Brain microvascular endothelial cell (primary cell): ENCODE results near the gene FNDC3B.

Experiments
- DNase-seq: peaks from one replicate; pipeline ENCODE4 v3.0.0-alpha.2; 2020
- H3K27ac ChIP-seq: fragments of 250-450 bp; sonication (Bioruptor Pico); 2 replicates; pipeline ENCODE4 v1.5.1; 2020; ENCODE audit warnings: mild to moderate bottlenecking, moderate library complexity
- H3K27me3 ChIP-seq: fragments of 250-450 bp; sonication (Bioruptor Pico); replicated peaks from 2 replicates; pipeline ENCODE4 v1.5.1; 2020; ENCODE audit warnings: mild to moderate bottlenecking
- H3K36me3 ChIP-seq: fragments of 250-450 bp; sonication (Bioruptor Pico); replicated peaks from 2 replicates; pipeline ENCODE4 v1.5.1; 2020; ENCODE audit warnings: mild to moderate bottlenecking
- H3K4me3 ChIP-seq: 2 replicates; pipeline ENCODE4 v1.5.1; 2011; ENCODE audit warnings: low read depth, mild to moderate bottlenecking, control low read depth, low read length, moderate library complexity
- in situ Hi-C: cut with HindIII; loops from 2 replicates; pipeline ENCODE4 v1.10.0; 2017; ENCODE audit warnings: low sequenced_read_pairs, low pct_ligation_motif_present
- TF ChIP-seq, protein P1 (sequence below): IDR thresholded peaks from 2 replicates; pipeline ENCODE4 v1.5.1; 2011; ENCODE audit warnings: low read depth, mild to moderate bottlenecking, moderate library complexity, low read length, control low read depth, inconsistent platforms; ENCODE audit errors: missing control alignments

FNDC3B gene

DNA sequence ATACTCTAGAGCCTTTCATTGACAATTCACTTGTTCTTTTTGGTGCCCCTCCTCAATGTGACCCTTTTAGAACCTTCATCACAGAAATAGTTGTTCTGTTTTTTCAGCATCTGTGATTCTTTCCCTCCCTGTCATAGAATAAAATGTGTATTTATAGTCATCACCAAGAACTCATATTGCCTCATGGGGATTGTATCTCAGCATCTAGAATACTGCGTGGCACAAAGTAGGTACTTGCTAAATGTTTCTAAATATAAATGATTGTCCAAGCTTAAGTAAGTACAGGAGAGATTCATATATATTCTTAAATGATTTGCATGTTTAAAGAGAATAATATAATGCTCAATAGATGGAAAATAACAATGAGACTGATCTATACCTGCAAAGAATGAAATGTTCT is 190.1 kb downstream of the FNDC3B start:
- TF ChIP-seq, protein P1, sequence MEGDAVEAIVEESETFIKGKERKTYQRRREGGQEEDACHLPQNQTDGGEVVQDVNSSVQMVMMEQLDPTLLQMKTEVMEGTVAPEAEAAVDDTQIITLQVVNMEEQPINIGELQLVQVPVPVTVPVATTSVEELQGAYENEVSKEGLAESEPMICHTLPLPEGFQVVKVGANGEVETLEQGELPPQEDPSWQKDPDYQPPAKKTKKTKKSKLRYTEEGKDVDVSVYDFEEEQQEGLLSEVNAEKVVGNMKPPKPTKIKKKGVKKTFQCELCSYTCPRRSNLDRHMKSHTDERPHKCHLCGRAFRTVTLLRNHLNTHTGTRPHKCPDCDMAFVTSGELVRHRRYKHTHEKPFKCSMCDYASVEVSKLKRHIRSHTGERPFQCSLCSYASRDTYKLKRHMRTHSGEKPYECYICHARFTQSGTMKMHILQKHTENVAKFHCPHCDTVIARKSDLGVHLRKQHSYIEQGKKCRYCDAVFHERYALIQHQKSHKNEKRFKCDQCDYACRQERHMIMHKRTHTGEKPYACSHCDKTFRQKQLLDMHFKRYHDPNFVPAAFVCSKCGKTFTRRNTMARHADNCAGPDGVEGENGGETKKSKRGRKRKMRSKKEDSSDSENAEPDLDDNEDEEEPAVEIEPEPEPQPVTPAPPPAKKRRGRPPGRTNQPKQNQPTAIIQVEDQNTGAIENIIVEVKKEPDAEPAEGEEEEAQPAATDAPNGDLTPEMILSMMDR, result no peak
- Histone ChIP-seq H3K36me3 (peaks cover 44% of the 10 kb centered on the region), H3K4me3 (no peak overlapping the region), H3K27me3 (no peaks in the 10 kb centered on the region), H3K27ac (no peak overlapping the region)
- in situ Hi-C loops, result no loop called here
- no peak for DNase-seq

DNA sequence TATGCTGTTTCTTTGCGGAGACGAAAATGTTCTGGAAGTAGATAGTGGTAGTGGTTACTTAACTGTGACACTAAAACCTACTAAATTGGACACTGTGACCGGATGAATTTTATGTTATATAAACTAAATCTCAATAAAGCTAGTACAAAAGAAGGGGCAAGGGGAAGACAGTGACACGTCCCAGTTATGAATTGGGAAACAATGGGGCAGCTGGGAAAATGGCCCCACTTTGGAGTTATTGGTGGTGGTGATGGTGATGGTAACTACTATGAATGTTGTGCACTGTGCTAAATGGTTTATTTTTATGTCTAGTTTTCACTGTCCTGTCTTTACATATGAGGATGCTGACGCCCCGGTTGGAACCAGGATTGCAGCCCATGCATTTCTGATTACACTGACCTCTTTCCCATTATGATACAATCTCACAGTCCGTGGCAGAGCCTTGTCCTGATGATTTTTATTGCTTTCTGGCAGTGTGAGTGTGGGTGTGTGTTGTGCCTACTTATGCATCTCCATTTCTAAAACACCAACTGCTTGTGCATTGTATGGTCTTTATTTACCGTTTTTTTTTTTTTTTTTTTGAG is 192.0 kb downstream of the FNDC3B start:
- in situ Hi-C loops, result no loop called here
- H3K4me3 ChIP-seq, result no peak overlapping the region
- H3K27ac ChIP-seq, result no peak overlapping the region
- H3K36me3 ChIP-seq, result peaks cover 37% of the 10 kb centered on the region
- TF ChIP-seq, protein P1, result no peak
- H3K27me3 ChIP-seq, result no peaks in the 10 kb centered on the region
- DNase-seq, result no peak

DNA sequence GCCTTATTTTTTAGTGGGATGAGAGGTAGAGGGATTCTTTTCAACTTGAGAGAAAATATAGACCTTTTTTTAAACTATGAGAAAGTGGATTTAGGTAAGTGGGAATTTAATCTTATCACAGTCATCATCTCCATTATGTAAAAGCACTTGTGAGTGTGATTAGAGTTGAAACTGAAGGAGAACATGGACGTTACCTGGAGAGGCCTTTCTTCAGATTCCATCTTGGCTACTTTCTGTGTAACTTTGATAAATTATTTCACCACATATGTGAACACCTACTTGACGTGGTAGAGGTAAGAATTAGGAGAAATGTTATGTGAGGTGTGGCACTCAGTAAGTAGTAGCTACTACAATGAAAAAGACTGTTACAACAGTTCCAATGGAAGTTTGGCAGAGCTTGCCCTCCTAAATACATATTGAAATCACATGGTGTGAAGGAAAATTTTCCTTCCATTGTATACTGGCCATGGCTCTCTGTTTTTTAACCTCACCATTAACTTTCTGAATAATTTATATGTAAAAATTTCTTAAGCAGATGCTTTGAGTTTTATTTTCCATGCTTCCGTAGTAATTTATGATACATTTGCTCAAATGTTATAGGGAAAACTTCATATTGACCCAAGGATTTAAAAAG is 193.3 kb downstream of the FNDC3B start:
- no peak for DNase-seq
- Histone ChIP-seq H3K27ac (no peak overlapping the region), H3K4me3 (no peak overlapping the region), H3K36me3 (peaks cover 27% of the 10 kb centered on the region), H3K27me3 (no peaks in the 10 kb centered on the region)
- TF ChIP-seq, protein P1, result no peak
- in situ Hi-C loops, result no loop called here

DNA sequence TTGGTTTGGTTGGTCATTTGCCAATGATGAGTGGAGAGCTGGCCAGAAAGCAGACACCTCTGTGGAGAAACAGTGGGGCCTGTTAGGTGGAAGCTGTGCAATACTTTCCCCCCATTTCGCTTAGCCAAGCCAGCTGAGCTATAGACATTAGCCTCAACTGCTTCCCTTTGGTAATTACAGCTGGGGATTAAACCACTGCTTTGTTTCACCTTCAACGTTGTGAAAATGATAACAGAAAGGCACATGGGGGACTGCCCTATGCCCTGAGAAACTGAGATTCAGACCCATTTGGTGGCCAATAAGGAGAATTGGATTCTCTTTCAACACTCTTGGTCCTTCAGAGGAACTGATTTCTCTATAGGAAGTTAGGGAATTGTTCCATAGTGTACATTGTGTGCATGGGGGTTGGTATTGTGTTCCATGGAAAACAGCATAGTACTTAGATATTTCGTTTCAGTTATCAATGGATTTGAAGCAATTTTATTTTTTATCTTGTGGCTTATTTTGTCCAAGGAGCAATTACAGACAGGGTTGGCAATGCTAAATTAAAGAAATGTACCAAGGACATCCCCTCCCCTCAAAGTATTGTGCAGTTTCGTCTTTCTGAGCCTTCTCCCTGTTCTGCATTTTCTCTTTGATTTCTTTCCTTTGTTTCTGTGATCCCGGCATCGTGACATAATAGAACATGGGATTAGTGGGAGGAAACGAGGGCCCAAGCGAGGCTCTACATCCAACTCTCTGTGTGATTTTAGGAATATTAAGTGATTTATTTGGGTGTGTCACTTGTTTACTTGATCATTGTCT is 194.3 kb downstream of the FNDC3B start:
- Histone ChIP-seq H3K36me3 (peaks cover 23% of the 10 kb centered on the region), H3K27ac (no peak overlapping the region)
- in situ Hi-C loops, result no loop called here

DNA sequence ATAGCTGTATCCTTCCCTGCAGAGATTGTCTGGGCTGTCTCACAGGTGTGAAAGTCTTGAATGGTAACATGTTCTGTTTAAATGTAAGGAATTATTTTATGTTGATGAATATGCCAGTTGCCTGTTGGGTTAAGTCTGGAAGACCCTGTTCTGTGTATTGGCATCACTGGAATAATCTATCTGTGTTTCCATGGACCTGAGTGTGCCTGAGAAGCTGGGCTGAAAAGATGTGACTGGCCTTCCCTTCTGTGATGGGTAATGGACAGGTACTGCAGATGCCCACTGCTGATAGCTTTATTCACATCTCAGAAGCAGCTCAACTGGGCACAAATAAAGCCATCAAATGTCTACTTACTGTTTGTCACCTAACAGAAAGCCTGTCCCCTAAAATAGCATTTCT is 196.3 kb downstream of the FNDC3B start:
- no peak overlapping the region for H3K27ac ChIP-seq

More for the DNA sequence above, 194.3 kb downstream of the FNDC3B start:
- TF ChIP-seq, protein P1, result no peak
- Histone ChIP-seq H3K4me3 (no peak overlapping the region), H3K27me3 (no peaks in the 10 kb centered on the region)
- DNase-seq, result no peak

More for the DNA sequence above, 196.3 kb downstream of the FNDC3B start:
- Histone ChIP-seq H3K36me3 (peaks cover 14% of the 10 kb centered on the region), H3K4me3 (no peak overlapping the region), H3K27me3 (no peaks in the 10 kb centered on the region)
- no peak for DNase-seq
- in situ Hi-C loops, result no loop called here
- TF ChIP-seq, protein P1, result no peak
